Measurements from ENCODE around the gene NANOS3. TPM values are rescaled to one million over a fixed set of nuclear protein-coding genes. Genes with fewer than 3 reads are reported as not detected.

Gene NANOS3
- total and polyA plus RNA-seq, 2 of the 13 experiments (the other 11 are each of a cell fraction or from before 2014, with no cell fraction given), result 0.21 TPM; not detected in 1

DNA sequence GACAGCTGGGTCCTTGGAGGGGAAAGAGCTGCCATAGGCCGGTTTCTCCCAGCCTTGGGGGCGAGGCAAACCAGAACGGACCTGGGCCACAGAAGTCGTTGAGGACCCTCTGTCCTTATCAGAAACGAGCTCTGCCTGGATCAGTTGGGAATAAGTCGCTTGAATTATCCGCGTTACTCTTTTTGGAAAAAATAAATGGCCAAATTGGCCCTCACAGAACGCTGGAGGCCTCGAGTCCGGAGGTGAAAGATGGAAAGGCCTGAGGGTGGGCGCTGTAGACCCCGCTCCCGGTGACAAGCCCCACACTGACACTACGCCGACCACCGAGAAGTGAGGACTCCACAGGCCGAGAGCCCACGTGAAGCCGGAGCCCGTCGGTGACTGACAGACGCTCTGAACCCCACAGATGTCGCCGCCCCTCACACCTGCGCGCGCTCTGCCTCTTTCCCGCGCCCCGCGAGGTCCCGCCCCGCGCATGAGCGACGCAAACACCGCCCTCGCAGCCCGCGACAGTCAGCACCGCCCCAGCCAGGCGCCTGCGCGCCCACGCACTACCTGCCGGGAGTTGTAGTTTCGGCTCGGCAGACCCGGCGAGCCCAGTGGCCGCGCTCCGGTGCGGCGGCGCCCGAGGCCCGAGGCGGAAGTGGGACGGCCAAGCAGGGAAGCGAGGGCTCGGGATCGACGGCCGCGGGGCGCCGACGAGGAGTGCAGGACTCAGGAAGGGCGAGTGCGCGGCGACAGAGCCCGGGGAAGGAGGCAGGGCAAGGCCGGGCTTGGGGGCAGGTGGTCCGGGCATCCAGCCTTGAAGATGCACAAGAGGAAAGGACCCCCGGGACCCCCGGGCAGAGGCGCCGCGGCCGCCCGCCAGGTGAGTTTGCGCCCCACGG is 28.9 kb downstream of the NANOS3 start, which contains the start of the genes BRME1 and CC2D1A (continued):
- TF ChIP-seq, protein P1, sequence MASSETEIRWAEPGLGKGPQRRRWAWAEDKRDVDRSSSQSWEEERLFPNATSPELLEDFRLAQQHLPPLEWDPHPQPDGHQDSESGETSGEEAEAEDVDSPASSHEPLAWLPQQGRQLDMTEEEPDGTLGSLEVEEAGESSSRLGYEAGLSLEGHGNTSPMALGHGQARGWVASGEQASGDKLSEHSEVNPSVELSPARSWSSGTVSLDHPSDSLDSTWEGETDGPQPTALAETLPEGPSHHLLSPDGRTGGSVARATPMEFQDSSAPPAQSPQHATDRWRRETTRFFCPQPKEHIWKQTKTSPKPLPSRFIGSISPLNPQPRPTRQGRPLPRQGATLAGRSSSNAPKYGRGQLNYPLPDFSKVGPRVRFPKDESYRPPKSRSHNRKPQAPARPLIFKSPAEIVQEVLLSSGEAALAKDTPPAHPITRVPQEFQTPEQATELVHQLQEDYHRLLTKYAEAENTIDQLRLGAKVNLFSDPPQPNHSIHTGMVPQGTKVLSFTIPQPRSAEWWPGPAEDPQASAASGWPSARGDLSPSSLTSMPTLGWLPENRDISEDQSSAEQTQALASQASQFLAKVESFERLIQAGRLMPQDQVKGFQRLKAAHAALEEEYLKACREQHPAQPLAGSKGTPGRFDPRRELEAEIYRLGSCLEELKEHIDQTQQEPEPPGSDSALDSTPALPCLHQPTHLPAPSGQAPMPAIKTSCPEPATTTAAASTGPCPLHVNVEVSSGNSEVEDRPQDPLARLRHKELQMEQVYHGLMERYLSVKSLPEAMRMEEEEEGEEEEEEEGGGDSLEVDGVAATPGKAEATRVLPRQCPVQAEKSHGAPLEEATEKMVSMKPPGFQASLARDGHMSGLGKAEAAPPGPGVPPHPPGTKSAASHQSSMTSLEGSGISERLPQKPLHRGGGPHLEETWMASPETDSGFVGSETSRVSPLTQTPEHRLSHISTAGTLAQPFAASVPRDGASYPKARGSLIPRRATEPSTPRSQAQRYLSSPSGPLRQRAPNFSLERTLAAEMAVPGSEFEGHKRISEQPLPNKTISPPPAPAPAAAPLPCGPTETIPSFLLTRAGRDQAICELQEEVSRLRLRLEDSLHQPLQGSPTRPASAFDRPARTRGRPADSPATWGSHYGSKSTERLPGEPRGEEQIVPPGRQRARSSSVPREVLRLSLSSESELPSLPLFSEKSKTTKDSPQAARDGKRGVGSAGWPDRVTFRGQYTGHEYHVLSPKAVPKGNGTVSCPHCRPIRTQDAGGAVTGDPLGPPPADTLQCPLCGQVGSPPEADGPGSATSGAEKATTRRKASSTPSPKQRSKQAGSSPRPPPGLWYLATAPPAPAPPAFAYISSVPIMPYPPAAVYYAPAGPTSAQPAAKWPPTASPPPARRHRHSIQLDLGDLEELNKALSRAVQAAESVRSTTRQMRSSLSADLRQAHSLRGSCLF (CRISPR knock-in tag; IDR thresholded peaks at IDR 0.05; ENCODE audit: borderline replicate concordance), result no peak
- TF ChIP-seq ZNF17 (CRISPR knock-in tag; IDR thresholded peaks at IDR 0.05) (no peak), ZNF605 (CRISPR knock-in tag; IDR thresholded peaks at IDR 0.05) (peak; percentile 82), ZNF598 (CRISPR knock-in tag; IDR thresholded peaks at IDR 0.05; ENCODE audit: borderline replicate concordance) (peak; percentile 84; the same call in 1 of the 2 replicates), NCOR1 (IDR thresholded peaks at IDR 0.05; ENCODE audit: borderline replicate concordance, low read length) (no peak), ZBTB38 (CRISPR knock-in tag; IDR thresholded peaks at IDR 0.05) (peak; percentile 96), NBN (conservative IDR thresholded peaks at IDR 0.05) (no peak), SSRP1 (CRISPR knock-in tag; IDR thresholded peaks at IDR 0.05) (no peak), RELA (CRISPR knock-in tag; IDR thresholded peaks at IDR 0.05) (0 out of 2 replicates have a peak, but pooled peaks have one; percentile 42)
- TF ChIP-seq, protein P2, sequence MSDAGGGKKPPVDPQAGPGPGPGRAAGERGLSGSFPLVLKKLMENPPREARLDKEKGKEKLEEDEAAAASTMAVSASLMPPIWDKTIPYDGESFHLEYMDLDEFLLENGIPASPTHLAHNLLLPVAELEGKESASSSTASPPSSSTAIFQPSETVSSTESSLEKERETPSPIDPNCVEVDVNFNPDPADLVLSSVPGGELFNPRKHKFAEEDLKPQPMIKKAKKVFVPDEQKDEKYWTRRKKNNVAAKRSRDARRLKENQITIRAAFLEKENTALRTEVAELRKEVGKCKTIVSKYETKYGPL (CRISPR knock-in tag; IDR thresholded peaks at IDR 0.05), result no peak; the same call in 1 of the 2 replicates
- TF ChIP-seq, protein P3, sequence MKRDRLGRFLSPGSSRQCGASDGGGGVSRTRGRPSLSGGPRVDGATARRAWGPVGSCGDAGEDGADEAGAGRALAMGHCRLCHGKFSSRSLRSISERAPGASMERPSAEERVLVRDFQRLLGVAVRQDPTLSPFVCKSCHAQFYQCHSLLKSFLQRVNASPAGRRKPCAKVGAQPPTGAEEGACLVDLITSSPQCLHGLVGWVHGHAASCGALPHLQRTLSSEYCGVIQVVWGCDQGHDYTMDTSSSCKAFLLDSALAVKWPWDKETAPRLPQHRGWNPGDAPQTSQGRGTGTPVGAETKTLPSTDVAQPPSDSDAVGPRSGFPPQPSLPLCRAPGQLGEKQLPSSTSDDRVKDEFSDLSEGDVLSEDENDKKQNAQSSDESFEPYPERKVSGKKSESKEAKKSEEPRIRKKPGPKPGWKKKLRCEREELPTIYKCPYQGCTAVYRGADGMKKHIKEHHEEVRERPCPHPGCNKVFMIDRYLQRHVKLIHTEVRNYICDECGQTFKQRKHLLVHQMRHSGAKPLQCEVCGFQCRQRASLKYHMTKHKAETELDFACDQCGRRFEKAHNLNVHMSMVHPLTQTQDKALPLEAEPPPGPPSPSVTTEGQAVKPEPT (CRISPR knock-in tag; IDR thresholded peaks at IDR 0.05; ENCODE audit: low read depth), result peak; percentile 79
- TF ChIP-seq, protein P4, sequence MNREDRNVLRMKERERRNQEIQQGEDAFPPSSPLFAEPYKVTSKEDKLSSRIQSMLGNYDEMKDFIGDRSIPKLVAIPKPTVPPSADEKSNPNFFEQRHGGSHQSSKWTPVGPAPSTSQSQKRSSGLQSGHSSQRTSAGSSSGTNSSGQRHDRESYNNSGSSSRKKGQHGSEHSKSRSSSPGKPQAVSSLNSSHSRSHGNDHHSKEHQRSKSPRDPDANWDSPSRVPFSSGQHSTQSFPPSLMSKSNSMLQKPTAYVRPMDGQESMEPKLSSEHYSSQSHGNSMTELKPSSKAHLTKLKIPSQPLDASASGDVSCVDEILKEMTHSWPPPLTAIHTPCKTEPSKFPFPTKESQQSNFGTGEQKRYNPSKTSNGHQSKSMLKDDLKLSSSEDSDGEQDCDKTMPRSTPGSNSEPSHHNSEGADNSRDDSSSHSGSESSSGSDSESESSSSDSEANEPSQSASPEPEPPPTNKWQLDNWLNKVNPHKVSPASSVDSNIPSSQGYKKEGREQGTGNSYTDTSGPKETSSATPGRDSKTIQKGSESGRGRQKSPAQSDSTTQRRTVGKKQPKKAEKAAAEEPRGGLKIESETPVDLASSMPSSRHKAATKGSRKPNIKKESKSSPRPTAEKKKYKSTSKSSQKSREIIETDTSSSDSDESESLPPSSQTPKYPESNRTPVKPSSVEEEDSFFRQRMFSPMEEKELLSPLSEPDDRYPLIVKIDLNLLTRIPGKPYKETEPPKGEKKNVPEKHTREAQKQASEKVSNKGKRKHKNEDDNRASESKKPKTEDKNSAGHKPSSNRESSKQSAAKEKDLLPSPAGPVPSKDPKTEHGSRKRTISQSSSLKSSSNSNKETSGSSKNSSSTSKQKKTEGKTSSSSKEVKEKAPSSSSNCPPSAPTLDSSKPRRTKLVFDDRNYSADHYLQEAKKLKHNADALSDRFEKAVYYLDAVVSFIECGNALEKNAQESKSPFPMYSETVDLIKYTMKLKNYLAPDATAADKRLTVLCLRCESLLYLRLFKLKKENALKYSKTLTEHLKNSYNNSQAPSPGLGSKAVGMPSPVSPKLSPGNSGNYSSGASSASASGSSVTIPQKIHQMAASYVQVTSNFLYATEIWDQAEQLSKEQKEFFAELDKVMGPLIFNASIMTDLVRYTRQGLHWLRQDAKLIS (CRISPR knock-in tag; IDR thresholded peaks at IDR 0.05), result no peak

All from HepG2 (cell line).